HEK293 (cell line): ENCODE measurements around the gene C5AR2.

Source experiments
- BCL11A ChIP-seq: fragments of 450-650 bp; formaldehyde crosslinking; IDR thresholded peaks from 2 replicates; pipeline ENCODE4 v1.5.1; 2016; ENCODE audit warnings: low read depth, missing biosample characterization, missing genetic modification characterization
- OSR2 ChIP-seq: fragments of 450-650 bp; formaldehyde crosslinking; IDR thresholded peaks from 2 replicates; pipeline ENCODE4 v1.5.1; 2016; ENCODE audit warnings: missing biosample characterization, missing genetic modification characterization
- ZFHX2 ChIP-seq: fragments of 450-650 bp; formaldehyde crosslinking; conservative IDR thresholded peaks from 2 replicates; pipeline ENCODE4 v1.5.1; 2016; ENCODE audit warnings: missing biosample characterization, missing genetic modification characterization
- ZNF114 ChIP-seq: fragments of 450-650 bp; formaldehyde crosslinking; IDR thresholded peaks from 2 replicates; pipeline ENCODE4 v1.5.0; 2017; ENCODE audit warnings: missing biosample characterization, missing genetic modification characterization
- ZNF121 ChIP-seq: fragments of 450-650 bp; formaldehyde crosslinking; IDR thresholded peaks from 2 replicates; pipeline ENCODE4 v1.5.1; 2016; ENCODE audit warnings: missing biosample characterization, missing genetic modification characterization
- ZNF2 ChIP-seq: fragments of 450-650 bp; formaldehyde crosslinking; IDR thresholded peaks from 2 replicates; pipeline ENCODE4 v1.5.1; 2016; ENCODE audit warnings: missing biosample characterization, missing genetic modification characterization
- ZNF24 ChIP-seq: fragments of 450-650 bp; formaldehyde crosslinking; IDR thresholded peaks from 2 replicates; pipeline ENCODE4 v1.5.1; 2016; ENCODE audit warnings: missing biosample characterization, missing genetic modification characterization
- ZNF274 ChIP-seq, 2 experiments: fragments of 200-500 bp in 1 of 2; fragments of 450-650 bp in 1 of 2; sonication (Bioruptor generic) in 1 of 2; formaldehyde crosslinking in 1 of 2; IDR thresholded peaks; 2 replicates each; pipeline versions ENCODE4 v1.5.1 to v1.6.1; 2014 to 2016; ENCODE audit warnings: borderline replicate concordance in 1 of 2, inconsistent platforms in 1 of 2, low read length in 1 of 2, missing biosample characterization in 1 of 2, missing genetic modification characterization in 1 of 2
- TF ChIP-seq, protein P1 (sequence below): fragments of 450-650 bp; formaldehyde crosslinking; IDR thresholded peaks from 2 replicates; pipeline ENCODE4 v1.5.1; 2016; ENCODE audit warnings: missing biosample characterization, missing genetic modification characterization
- TF ChIP-seq, protein P2 (sequence below): fragments of 450-650 bp; formaldehyde crosslinking; IDR thresholded peaks from 2 replicates; pipeline ENCODE4 v1.5.1; 2016; ENCODE audit warnings: missing biosample characterization, missing genetic modification characterization
- TF ChIP-seq, protein P3 (sequence below): fragments of 450-650 bp; formaldehyde crosslinking; IDR thresholded peaks from 2 replicates; pipeline ENCODE4 v1.5.1; 2016; ENCODE audit warnings: missing biosample characterization, missing genetic modification characterization, low read depth

GRCh38 chr19:47391510-47392223, 59.7 kb downstream of the C5AR2 start:
- TF ChIP-seq, protein P1, sequence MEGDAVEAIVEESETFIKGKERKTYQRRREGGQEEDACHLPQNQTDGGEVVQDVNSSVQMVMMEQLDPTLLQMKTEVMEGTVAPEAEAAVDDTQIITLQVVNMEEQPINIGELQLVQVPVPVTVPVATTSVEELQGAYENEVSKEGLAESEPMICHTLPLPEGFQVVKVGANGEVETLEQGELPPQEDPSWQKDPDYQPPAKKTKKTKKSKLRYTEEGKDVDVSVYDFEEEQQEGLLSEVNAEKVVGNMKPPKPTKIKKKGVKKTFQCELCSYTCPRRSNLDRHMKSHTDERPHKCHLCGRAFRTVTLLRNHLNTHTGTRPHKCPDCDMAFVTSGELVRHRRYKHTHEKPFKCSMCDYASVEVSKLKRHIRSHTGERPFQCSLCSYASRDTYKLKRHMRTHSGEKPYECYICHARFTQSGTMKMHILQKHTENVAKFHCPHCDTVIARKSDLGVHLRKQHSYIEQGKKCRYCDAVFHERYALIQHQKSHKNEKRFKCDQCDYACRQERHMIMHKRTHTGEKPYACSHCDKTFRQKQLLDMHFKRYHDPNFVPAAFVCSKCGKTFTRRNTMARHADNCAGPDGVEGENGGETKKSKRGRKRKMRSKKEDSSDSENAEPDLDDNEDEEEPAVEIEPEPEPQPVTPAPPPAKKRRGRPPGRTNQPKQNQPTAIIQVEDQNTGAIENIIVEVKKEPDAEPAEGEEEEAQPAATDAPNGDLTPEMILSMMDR, result peak; percentile 60; the same call in 1 of the 2 replicates
- no peak for TF ChIP-seq ZNF2 (tag by site-specific recombination)
- TF ChIP-seq OSR2 (tag by site-specific recombination), result no peak
- TF ChIP-seq ZNF114, result no peak
- no peak for TF ChIP-seq ZNF274 (IDR thresholded peaks at IDR 0.05; ENCODE audit: low read length)
- no peak for TF ChIP-seq ZNF274 (tag by site-specific recombination; IDR thresholded peaks at IDR 0.05; ENCODE audit: borderline replicate concordance)
- no peak for TF ChIP-seq ZNF121 (tag by site-specific recombination)
- TF ChIP-seq, protein P2, sequence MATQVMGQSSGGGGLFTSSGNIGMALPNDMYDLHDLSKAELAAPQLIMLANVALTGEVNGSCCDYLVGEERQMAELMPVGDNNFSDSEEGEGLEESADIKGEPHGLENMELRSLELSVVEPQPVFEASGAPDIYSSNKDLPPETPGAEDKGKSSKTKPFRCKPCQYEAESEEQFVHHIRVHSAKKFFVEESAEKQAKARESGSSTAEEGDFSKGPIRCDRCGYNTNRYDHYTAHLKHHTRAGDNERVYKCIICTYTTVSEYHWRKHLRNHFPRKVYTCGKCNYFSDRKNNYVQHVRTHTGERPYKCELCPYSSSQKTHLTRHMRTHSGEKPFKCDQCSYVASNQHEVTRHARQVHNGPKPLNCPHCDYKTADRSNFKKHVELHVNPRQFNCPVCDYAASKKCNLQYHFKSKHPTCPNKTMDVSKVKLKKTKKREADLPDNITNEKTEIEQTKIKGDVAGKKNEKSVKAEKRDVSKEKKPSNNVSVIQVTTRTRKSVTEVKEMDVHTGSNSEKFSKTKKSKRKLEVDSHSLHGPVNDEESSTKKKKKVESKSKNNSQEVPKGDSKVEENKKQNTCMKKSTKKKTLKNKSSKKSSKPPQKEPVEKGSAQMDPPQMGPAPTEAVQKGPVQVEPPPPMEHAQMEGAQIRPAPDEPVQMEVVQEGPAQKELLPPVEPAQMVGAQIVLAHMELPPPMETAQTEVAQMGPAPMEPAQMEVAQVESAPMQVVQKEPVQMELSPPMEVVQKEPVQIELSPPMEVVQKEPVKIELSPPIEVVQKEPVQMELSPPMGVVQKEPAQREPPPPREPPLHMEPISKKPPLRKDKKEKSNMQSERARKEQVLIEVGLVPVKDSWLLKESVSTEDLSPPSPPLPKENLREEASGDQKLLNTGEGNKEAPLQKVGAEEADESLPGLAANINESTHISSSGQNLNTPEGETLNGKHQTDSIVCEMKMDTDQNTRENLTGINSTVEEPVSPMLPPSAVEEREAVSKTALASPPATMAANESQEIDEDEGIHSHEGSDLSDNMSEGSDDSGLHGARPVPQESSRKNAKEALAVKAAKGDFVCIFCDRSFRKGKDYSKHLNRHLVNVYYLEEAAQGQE (tag by site-specific recombination), result no peak
- peak; percentile 65; the same call in 1 of the 2 replicates for TF ChIP-seq ZFHX2
- TF ChIP-seq, protein P3, sequence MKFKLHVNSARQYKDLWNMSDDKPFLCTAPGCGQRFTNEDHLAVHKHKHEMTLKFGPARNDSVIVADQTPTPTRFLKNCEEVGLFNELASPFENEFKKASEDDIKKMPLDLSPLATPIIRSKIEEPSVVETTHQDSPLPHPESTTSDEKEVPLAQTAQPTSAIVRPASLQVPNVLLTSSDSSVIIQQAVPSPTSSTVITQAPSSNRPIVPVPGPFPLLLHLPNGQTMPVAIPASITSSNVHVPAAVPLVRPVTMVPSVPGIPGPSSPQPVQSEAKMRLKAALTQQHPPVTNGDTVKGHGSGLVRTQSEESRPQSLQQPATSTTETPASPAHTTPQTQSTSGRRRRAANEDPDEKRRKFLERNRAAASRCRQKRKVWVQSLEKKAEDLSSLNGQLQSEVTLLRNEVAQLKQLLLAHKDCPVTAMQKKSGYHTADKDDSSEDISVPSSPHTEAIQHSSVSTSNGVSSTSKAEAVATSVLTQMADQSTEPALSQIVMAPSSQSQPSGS, result no peak
- TF ChIP-seq BCL11A (tag by site-specific recombination), result no peak
- TF ChIP-seq ZNF24 (tag by site-specific recombination), result no peak
